ENCODE data around the gene DCPS. TPM values are rescaled to one million over a fixed set of nuclear protein-coding genes. Genes with fewer than 3 reads are reported as not detected.

The DCPS gene
- total RNA-seq, 1 experiment from 2014 or later = 25.6 TPM

GRCh38 chr11:126336138-126336541, 32.3 kb downstream of the DCPS start:
- Histone ChIP-seq H3K9me2 (ENCODE audit: insufficient read depth) (no peaks in the 10 kb centered on the region), H3K79me2 (ENCODE audit: insufficient read depth, low read length) (no peaks in the 10 kb centered on the region), H3K9me3 (ENCODE audit: control insufficient read depth in 1 of 2, insufficient read depth in 1 of 2, low read depth in 1 of 2, low read length in 2 of 2) (no peaks in the 10 kb centered on the region), H3K9ac (ENCODE audit: low read length) (no peak overlapping the region), H3K4me2 (ENCODE audit: low read length) (no peak overlapping the region), H2AFZ (ENCODE audit: low read depth, low read length, poor library complexity, severe bottlenecking) (no peak overlapping the region), H3K4me1 (ENCODE audit: control insufficient read depth in 1 of 2, insufficient read depth in 2 of 2, low read length in 2 of 2) (peaks cover 12 to 30% of the 10 kb centered on the region in 2 experiments), H3K36me3 (ENCODE audit: control insufficient read depth in 1 of 2, insufficient read depth in 2 of 2, low read length in 2 of 2) (no peaks in the 10 kb centered on the region), H3K27ac (ENCODE audit: low read depth, low read length) (no peak overlapping the region), H3K27me3 (ENCODE audit: insufficient read depth, low read length) (no peaks in the 10 kb centered on the region), H3K4me3 (replicated peaks in 1 of 2; ENCODE audit: low read depth in 1 of 2, low read length in 2 of 2) (no peak overlapping the region), H4K20me1 (ENCODE audit: insufficient read depth) (no peaks in the 10 kb centered on the region)
- ChIA-PET RAD21 (ENCODE audit: low non-redundant PET in 1 of 2, low total read pairs in 2 of 2, uncharacterized antibody in 2 of 2, unreplicated experiment in 2 of 2) (no interaction called here), CTCF (no interaction called here), POLR2A (no interaction called here)
- BruUV-seq (replicated peaks) = no TSS peak
- TF ChIP-seq RAD21 (IDR thresholded peaks at IDR 0.05; ENCODE audit: low read depth) = no peak
- TF ChIP-seq EGR1 (IDR thresholded peaks at IDR 0.05; ENCODE audit: low read depth) = no peak
- TF ChIP-seq CEBPB (IDR thresholded peaks at IDR 0.05; ENCODE audit: low read depth) = no peak
- no peak for TF ChIP-seq POLR2A (IDR thresholded peaks at IDR 0.05; ENCODE audit: borderline replicate concordance, extremely low read depth, insufficient read depth, insufficient read length)
- TF ChIP-seq ZNF274 (IDR thresholded peaks at IDR 0.05; ENCODE audit: low read depth, low read length) = no peak
- TF ChIP-seq REST (IDR thresholded peaks at IDR 0.05; ENCODE audit: low read depth) = no peak
- TF ChIP-seq ZFX (IDR thresholded peaks at IDR 0.05) = no peak
- TF ChIP-seq TCF7L2 (IDR thresholded peaks at IDR 0.05; ENCODE audit: borderline replicate concordance, extremely low read depth, insufficient read depth, insufficient read length) = no peak
- TF ChIP-seq ELF1 (IDR thresholded peaks at IDR 0.05; ENCODE audit: borderline replicate concordance, low read depth) = no peak
- no peak for TF ChIP-seq SP1 (IDR thresholded peaks at IDR 0.05; ENCODE audit: low read depth)
- TF ChIP-seq SIN3A (IDR thresholded peaks at IDR 0.05; ENCODE audit: low read depth) = no peak
- no peak for TF ChIP-seq MAX (IDR thresholded peaks at IDR 0.05)
- no peak for TF ChIP-seq CTCF (IDR thresholded peaks at IDR 0.05 in 2 of 3, conservative IDR thresholded peaks at IDR 0.05 in 1 of 3; ENCODE audit: borderline replicate concordance in 1 of 3, insufficient read depth in 1 of 3, low read depth in 2 of 3, low read length in 2 of 3)
- no peak for TF ChIP-seq CBX3 (IDR thresholded peaks at IDR 0.05; ENCODE audit: low read depth)
- TF ChIP-seq EZH2phosphoT487 (IDR thresholded peaks at IDR 0.05; ENCODE audit: borderline replicate concordance) = no peak
- no peak for TF ChIP-seq EZH2 (IDR thresholded peaks at IDR 0.05)
- intact Hi-C loops (cut with micrococcal nuclease) = no loop called here
- no peak for DNase-seq (ENCODE audit: low read depth, low spot score)
- ATAC-seq = no peak
